ENCODE measurements around the gene SEMG1.

The SEMG1 gene

DNA sequence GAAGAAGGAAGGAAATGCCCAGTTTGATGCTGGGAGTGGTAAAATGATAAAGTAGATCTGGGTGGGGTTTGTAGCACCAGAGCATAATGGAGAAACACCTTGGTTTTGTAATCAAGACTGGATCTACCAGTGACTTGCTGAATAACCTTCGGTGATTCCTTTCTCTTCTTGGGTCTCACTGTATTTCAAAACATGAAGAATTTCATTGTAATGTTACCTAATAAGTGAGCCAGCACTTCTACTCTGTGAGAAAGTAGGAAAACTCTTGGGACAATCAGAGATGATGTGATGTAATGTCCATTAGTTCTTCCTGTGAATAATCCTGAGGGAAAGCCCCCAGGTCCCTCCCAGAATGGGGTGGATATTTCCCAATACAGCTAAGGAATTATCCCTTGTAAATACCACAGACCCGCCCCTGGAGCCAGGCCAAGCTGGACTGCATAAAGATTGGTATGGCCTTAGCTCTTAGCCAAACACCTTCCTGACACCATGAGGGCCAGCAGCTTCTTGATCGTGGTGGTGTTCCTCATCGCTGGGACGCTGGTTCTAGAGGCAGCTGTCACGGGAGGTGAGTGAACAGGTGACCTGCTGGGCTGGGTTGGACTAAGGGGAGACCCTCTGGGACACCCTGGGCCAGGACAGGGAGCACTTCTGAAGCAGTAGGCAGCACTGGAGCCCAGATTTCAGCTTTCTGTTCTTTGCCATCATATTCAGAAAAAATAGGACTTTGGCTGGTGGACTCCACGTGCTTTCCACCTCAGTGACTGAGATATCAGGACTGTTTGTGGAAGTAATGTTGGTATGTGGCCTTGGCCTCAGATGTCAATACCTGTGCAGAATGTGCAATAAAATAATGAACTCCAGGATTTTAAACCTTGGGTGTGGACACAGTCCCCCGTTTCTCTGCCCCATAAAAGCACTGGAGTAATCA is 32.1 kb upstream of the SEMG1 start, which contains the start of gene PI3:
Gene PI3, plus strand, starts transcription at position 469 of the 931 bp plus-strand sequence. Its CDS starts 21 bp downstream, at position 490.
- TF ChIP-seq, protein P1, sequence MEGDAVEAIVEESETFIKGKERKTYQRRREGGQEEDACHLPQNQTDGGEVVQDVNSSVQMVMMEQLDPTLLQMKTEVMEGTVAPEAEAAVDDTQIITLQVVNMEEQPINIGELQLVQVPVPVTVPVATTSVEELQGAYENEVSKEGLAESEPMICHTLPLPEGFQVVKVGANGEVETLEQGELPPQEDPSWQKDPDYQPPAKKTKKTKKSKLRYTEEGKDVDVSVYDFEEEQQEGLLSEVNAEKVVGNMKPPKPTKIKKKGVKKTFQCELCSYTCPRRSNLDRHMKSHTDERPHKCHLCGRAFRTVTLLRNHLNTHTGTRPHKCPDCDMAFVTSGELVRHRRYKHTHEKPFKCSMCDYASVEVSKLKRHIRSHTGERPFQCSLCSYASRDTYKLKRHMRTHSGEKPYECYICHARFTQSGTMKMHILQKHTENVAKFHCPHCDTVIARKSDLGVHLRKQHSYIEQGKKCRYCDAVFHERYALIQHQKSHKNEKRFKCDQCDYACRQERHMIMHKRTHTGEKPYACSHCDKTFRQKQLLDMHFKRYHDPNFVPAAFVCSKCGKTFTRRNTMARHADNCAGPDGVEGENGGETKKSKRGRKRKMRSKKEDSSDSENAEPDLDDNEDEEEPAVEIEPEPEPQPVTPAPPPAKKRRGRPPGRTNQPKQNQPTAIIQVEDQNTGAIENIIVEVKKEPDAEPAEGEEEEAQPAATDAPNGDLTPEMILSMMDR (IDR thresholded peaks at IDR 0.05), result no peak
- H3K27ac ChIP-seq, result peak within 1 kb of the TSS; percentile 99
- H3K4me3 ChIP-seq (ENCODE audit: low read depth in 1 of 2, low read length in 1 of 2), result peak within 1 kb of the TSS in 1 of 2 experiments; percentile 8
- no peaks in the 10 kb centered on the region for H3K9me3 ChIP-seq
- H3K36me3 ChIP-seq, result no peaks in the 10 kb centered on the region
- H3K27me3 ChIP-seq, result no peaks in the 10 kb centered on the region
- H3K4me1 ChIP-seq (ENCODE audit: control insufficient read depth in 1 of 2, insufficient read depth in 1 of 2, low read depth in 1 of 2, low read length in 1 of 2), result peaks cover 65 to 67% of the 10 kb centered on the region in 2 experiments

DNA sequence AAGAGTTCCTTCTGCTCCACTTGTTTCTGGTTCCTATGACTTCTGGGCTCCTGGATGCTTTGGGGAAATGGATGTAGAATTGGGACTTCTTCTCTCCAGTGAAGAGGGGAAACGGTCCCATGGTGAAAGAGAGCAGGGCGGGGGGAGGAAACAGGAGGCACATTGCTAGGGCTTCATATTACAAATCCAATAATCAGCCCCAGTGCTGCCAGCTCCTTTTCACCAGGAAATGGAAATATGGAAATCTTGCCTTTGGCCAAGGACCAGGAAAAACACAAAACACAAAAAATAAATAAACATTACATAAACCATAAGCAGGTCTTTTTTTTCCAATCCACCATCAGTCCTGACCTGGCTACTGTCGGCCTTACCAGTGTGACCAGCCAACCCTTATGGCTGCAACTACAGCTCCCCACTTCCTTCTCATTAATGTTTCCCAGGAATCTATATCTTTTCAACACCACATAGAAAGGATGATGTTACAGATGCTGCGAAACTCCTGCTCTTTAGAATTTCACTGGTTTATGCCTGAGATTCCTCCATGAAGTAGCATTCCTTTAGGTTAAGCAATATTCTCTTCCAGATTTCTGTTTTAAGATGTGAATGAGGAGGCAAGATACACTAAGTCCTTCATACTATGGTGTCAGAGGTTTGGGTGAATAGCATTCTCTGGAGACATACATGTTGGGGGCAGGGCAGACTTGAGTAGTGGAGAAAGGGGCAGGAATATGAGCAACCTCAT is 30.1 kb upstream of the SEMG1 start:
- Histone ChIP-seq H3K27ac (peak overlapping the region; percentile 99), H3K9me3 (no peaks in the 10 kb centered on the region), H3K27me3 (no peaks in the 10 kb centered on the region), H3K36me3 (no peaks in the 10 kb centered on the region), H3K4me1 (ENCODE audit: control insufficient read depth in 1 of 2, insufficient read depth in 1 of 2, low read depth in 1 of 2, low read length in 1 of 2) (peaks cover 78 to 84% of the 10 kb centered on the region in 2 experiments), H3K4me3 (ENCODE audit: low read depth in 1 of 2, low read length in 1 of 2) (no peak overlapping the region)
- TF ChIP-seq, protein P1 (IDR thresholded peaks at IDR 0.05), result no peak

DNA sequence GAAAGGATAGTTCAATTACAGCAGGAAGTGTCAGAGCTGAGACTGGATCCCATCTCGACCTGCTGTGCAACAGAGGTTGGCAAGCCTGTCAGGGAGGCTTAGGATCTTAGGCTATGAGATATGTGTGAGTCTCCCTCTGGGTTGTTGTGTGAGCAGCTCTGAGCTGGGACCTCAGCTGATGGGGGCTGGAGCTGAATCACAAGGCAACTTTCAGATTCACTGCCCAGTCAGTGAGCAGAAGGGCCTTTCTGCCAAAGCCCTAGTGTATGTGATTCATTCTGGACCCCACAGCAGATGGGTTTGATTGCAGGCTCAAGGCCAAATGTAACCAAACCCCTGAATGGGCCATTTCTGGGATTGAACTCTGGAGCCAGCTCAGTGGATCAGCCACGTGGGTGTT is 27.7 kb upstream of the SEMG1 start:
- H3K27ac ChIP-seq, result peak overlapping the region; percentile 99
- TF ChIP-seq, protein P1 (IDR thresholded peaks at IDR 0.05), result no peak
- H3K4me1 ChIP-seq (ENCODE audit: control insufficient read depth in 1 of 2, insufficient read depth in 1 of 2, low read depth in 1 of 2, low read length in 1 of 2), result peaks cover 91 to 97% of the 10 kb centered on the region in 2 experiments
- no peaks in the 10 kb centered on the region for H3K9me3 ChIP-seq
- H3K27me3 ChIP-seq, result no peaks in the 10 kb centered on the region
- H3K4me3 ChIP-seq (ENCODE audit: low read depth in 1 of 2, low read length in 1 of 2), result peak overlapping the region; percentile 63 to 69
- H3K36me3 ChIP-seq, result peaks cover 5% of the 10 kb centered on the region

- H3K4me1 ChIP-seq (ENCODE audit: control insufficient read depth in 1 of 2, insufficient read depth in 1 of 2, low read depth in 1 of 2, low read length in 1 of 2), result peaks cover 90 to 91% of the 10 kb centered on the region in 2 experiments
- H3K4me3 ChIP-seq (ENCODE audit: low read depth in 1 of 2, low read length in 1 of 2), result peak overlapping the region; percentile 63 to 69
- no peaks in the 10 kb centered on the region for H3K9me3 ChIP-seq
- H3K36me3 ChIP-seq, result peaks cover 13% of the 10 kb centered on the region
- H3K27ac ChIP-seq, result peak overlapping the region; percentile 99
- H3K27me3 ChIP-seq, result no peaks in the 10 kb centered on the region
- TF ChIP-seq, protein P1 (IDR thresholded peaks at IDR 0.05), result no peak
Measured at GRCh38 chr20:45181639-45182038, 25.2 kb upstream of the SEMG1 start.

DNA sequence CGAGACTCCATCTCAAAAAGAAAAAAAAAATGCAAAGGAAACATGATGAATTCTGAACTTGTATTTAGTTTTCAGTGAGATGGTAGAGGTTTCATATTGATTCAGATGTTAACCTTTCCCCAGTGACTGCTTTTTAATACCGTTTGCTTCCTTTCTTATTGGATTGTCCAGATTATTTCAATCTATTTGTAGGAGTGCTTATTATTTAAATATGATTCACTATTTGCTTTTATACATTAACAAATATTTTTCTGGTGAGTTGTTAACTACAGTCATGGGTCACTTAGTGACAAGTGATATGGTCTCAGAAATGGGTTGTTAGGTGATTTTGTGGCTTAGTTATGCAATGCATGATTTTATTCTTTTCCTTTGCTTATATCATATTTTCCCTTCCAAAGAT is 23.7 kb upstream of the SEMG1 start:
- TF ChIP-seq, protein P1 (IDR thresholded peaks at IDR 0.05), result no peak

More for the DNA sequence above, 23.7 kb upstream of the SEMG1 start:
- Histone ChIP-seq H3K9me3 (no peaks in the 10 kb centered on the region), H3K36me3 (peaks cover 21% of the 10 kb centered on the region), H3K4me3 (ENCODE audit: low read depth in 1 of 2, low read length in 1 of 2) (peak overlapping the region; percentile 63 to 69), H3K27ac (peak overlapping the region; percentile 99), H3K27me3 (no peaks in the 10 kb centered on the region), H3K4me1 (ENCODE audit: control insufficient read depth in 1 of 2, insufficient read depth in 1 of 2, low read depth in 1 of 2, low read length in 1 of 2) (peaks cover 90 to 93% of the 10 kb centered on the region in 2 experiments)
